ENCODE data around the gene CEL. TPM values are rescaled to one million over a fixed set of nuclear protein-coding genes. Genes with fewer than 3 reads are reported as not detected.
"Not testable (repeated sequence)": the region's sequence is repeated elsewhere in the genome, so short reads cannot be mapped to it uniquely, and the experiment has no call there.

The CEL gene
- total and polyA plus RNA-seq, 10 of the 15 experiments (the other 5 are each of a cell fraction or from before 2014, with no cell fraction given): 0.05 to 4.1 (median 0.29) TPM; not detected in 2

GRCh38 chr9:133080786-133081779, 19.3 kb downstream of the CEL start:
- H3K4me1 ChIP-seq (ENCODE audit: control insufficient read depth, insufficient read depth, low read length); SMC1A ChIA-PET (ENCODE audit: uncharacterized antibody, unreplicated experiment); H3K27ac ChIP-seq (ENCODE audit: control insufficient read depth, insufficient read depth); BruUV-seq (replicated peaks); FAIRE-seq; intact Hi-C loops (cut with micrococcal nuclease; ENCODE audit: unreplicated experiment); RAD21 ChIA-PET (ENCODE audit: unreplicated experiment); H3K36me3 ChIP-seq (ENCODE audit: control insufficient read depth in 2 of 2, insufficient read depth in 2 of 2, low read length in 1 of 2); DNase-seq (ENCODE audit: low read depth, low spot score); H4K20me1 ChIP-seq (ENCODE audit: control insufficient read depth, insufficient read depth); H3K9me3 ChIP-seq (replicated peaks; ENCODE audit: control insufficient read depth, insufficient read depth, low read length); H3K27me3 ChIP-seq (replicated peaks in 1 of 2; ENCODE audit: control insufficient read depth in 2 of 2, insufficient read depth in 2 of 2, low read length in 1 of 2); H3K79me2 ChIP-seq (ENCODE audit: control insufficient read depth, insufficient read depth, low read length); H3K9ac ChIP-seq (ENCODE audit: control insufficient read depth, insufficient read depth, low read length); in situ Hi-C loops (cut with MboI); CTCF ChIA-PET; H3K4me3 ChIP-seq; ATAC-seq; POLR2A ChIA-PET; H3K4me2 ChIP-seq (ENCODE audit: control insufficient read depth, insufficient read depth); H2AFZ ChIP-seq (ENCODE audit: control insufficient read depth, low read depth, low read length): not testable (repeated sequence)
- WGBS (ENCODE audit: insufficient coverage, insufficient replicate concordance, low lambda C conversion rate, missing lambda C conversion rate): 72% methylated on average over 8 of the region's 18 CpGs
- TF ChIP-seq CTCF (IDR thresholded peaks at IDR 0.05 in 2 of 3, conservative IDR thresholded peaks at IDR 0.05 in 1 of 3; ENCODE audit: control insufficient read depth in 2 of 3, extremely low read depth in 1 of 3, insufficient read depth in 1 of 3, low read depth in 3 of 3, low read length in 3 of 3): 0 out of 6 replicates have a peak, but pooled peaks of 1 of the 3 experiments have one; percentile 12
- TF ChIP-seq RAD21 (IDR thresholded peaks at IDR 0.05; ENCODE audit: insufficient read depth, low read depth, low read length): 0 out of 2 replicates have a peak, but pooled peaks have one; percentile 4

GRCh38 chr9:133081957-133082644, 20.3 kb downstream of the CEL start:
- RAD21 ChIA-PET (ENCODE audit: unreplicated experiment); H3K9ac ChIP-seq (ENCODE audit: control insufficient read depth, insufficient read depth, low read length); H3K4me1 ChIP-seq (ENCODE audit: control insufficient read depth, insufficient read depth, low read length); CTCF ChIA-PET; ATAC-seq; H3K79me2 ChIP-seq (ENCODE audit: control insufficient read depth, insufficient read depth, low read length); in situ Hi-C loops (cut with MboI); H3K9me3 ChIP-seq (replicated peaks; ENCODE audit: control insufficient read depth, insufficient read depth, low read length); H3K27ac ChIP-seq (ENCODE audit: control insufficient read depth, insufficient read depth); H3K4me2 ChIP-seq (ENCODE audit: control insufficient read depth, insufficient read depth); POLR2A ChIA-PET; H3K36me3 ChIP-seq (ENCODE audit: control insufficient read depth in 2 of 2, insufficient read depth in 2 of 2, low read length in 1 of 2); DNase-seq (ENCODE audit: low read depth, low spot score); SMC1A ChIA-PET (ENCODE audit: uncharacterized antibody, unreplicated experiment); H4K20me1 ChIP-seq (ENCODE audit: control insufficient read depth, insufficient read depth); H3K4me3 ChIP-seq; H2AFZ ChIP-seq (ENCODE audit: control insufficient read depth, low read depth, low read length); intact Hi-C loops (cut with micrococcal nuclease; ENCODE audit: unreplicated experiment); BruUV-seq (replicated peaks); H3K27me3 ChIP-seq (replicated peaks in 1 of 2; ENCODE audit: control insufficient read depth in 2 of 2, insufficient read depth in 2 of 2, low read length in 1 of 2); FAIRE-seq: not testable (repeated sequence)
- 12% methylated on average over 7 of the region's 12 CpGs for WGBS (ENCODE audit: insufficient coverage, insufficient replicate concordance, low lambda C conversion rate, missing lambda C conversion rate)

- H4K20me1 ChIP-seq (ENCODE audit: control insufficient read depth, insufficient read depth); DNase-seq (ENCODE audit: low read depth, low spot score); H3K4me2 ChIP-seq (ENCODE audit: control insufficient read depth, insufficient read depth); FAIRE-seq; POLR2A ChIA-PET; SMC1A ChIA-PET (ENCODE audit: uncharacterized antibody, unreplicated experiment); H3K79me2 ChIP-seq (ENCODE audit: control insufficient read depth, insufficient read depth, low read length); H3K27ac ChIP-seq (ENCODE audit: control insufficient read depth, insufficient read depth); H3K36me3 ChIP-seq (ENCODE audit: control insufficient read depth in 2 of 2, insufficient read depth in 2 of 2, low read length in 1 of 2); H3K4me3 ChIP-seq; CTCF ChIA-PET; ATAC-seq; BruUV-seq (replicated peaks); in situ Hi-C loops (cut with MboI); H3K4me1 ChIP-seq (ENCODE audit: control insufficient read depth, insufficient read depth, low read length); H3K9ac ChIP-seq (ENCODE audit: control insufficient read depth, insufficient read depth, low read length); intact Hi-C loops (cut with micrococcal nuclease; ENCODE audit: unreplicated experiment); H3K27me3 ChIP-seq (replicated peaks in 1 of 2; ENCODE audit: control insufficient read depth in 2 of 2, insufficient read depth in 2 of 2, low read length in 1 of 2); RAD21 ChIA-PET (ENCODE audit: unreplicated experiment); H3K9me3 ChIP-seq (replicated peaks; ENCODE audit: control insufficient read depth, insufficient read depth, low read length); H2AFZ ChIP-seq (ENCODE audit: control insufficient read depth, low read depth, low read length): not testable (repeated sequence)
- 30% methylated on average over 6 of the region's 9 CpGs for WGBS (ENCODE audit: insufficient coverage, insufficient replicate concordance, low lambda C conversion rate, missing lambda C conversion rate)
Measured at GRCh38 chr9:133083688-133084087, 21.9 kb downstream of the CEL start.
